HG03558 (cell line): ENCODE results near the gene PRSS36.
"Not testable (repeated sequence)": the region's sequence is repeated elsewhere in the genome, so short reads cannot be mapped to it uniquely, and the experiment has no call there.

ENCODE experiments used
- ATAC-seq: cut with Tn5 transposase; IDR thresholded peaks from one replicate; pipeline ENCODE4 v1.9.1; 2021; ENCODE audit warnings: moderate number of reproducible peaks; ENCODE audit not compliant: unreplicated experiment; ENCODE audit errors: extremely low read depth

The PRSS36 gene

GRCh38 chr16:31143011-31143693 lies 6.7 kb downstream of the PRSS36 start:
- ATAC-seq: no peak

DNA sequence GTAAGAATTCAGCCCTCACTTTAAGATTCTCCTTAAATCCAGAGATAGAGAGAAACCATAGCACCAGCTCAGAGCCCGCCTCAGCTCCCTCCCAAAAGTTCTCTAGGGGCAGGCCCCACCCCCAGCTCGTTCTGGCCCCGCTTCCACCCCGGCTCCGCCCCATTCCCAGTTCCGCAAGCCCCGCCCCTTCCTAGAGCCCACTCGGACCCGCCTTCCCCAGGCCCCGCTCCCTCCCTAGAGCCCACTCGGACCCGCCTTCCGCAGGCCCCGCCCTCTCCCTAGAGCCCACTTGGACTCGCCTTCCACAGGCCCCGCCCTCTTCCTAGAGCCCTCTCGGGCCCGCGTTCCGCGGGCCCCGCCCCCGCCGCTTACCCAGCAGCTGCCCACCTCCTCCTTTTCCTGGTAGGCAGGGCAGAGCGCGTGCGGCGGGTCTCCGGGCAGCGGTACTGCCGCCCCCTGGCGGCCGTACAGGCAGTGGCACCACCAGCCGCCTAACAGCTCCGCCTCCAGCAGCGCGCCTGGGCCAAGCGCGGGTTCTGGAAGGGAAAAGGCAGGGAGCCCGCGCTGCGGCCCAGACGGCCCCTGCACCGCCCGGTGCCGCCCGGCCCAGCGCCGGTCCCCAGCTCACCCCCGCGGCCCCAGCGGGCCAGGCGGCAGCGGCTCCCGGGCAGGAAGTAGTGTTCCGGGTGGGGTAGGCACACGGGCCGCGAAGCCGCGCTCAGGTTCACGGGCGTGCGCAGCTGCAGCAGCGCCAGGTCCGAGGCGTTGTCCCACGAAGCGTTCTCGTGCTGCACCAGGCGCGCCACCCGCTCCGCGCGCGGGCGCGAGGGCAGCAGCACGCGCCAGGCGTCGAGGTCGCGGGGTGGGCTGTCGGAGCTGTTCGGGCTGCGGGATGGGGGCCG lies 7.5 kb downstream of the PRSS36 start:
- ATAC-seq: peak; percentile 73

GRCh38 chr16:31141489-31142108 lies 8.3 kb downstream of the PRSS36 start:
- no peak for ATAC-seq

DNA sequence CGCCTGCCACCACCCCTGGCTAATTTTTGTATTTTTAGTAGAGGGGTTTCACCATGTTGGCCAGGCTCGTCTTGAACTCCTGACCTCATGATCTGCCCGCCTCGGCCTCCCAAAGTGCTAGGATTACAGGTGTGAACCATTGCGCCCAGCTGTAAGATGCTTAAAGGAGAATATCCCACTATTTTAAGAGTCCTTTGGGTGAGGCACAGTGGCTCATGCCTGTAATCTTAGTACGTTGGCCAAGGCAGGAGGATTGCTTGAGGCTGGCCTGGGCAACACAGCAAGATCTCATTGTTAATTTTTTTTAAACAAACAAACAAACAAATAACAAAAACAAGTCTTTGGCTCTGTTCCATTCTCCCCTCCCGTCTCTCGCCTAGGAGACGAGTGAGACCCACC lies 8.8 kb downstream of the PRSS36 start:
- not testable (repeated sequence) for ATAC-seq

- no peak for ATAC-seq
Measured at GRCh38 chr16:31138621-31139578, 11.0 kb downstream of the PRSS36 start.

GRCh38 chr16:31136822-31137499 lies 12.9 kb downstream of the PRSS36 start:
- ATAC-seq: not testable (repeated sequence)

- ATAC-seq: no peak
Measured at GRCh38 chr16:31136287-31136662, 13.6 kb downstream of the PRSS36 start.

DNA sequence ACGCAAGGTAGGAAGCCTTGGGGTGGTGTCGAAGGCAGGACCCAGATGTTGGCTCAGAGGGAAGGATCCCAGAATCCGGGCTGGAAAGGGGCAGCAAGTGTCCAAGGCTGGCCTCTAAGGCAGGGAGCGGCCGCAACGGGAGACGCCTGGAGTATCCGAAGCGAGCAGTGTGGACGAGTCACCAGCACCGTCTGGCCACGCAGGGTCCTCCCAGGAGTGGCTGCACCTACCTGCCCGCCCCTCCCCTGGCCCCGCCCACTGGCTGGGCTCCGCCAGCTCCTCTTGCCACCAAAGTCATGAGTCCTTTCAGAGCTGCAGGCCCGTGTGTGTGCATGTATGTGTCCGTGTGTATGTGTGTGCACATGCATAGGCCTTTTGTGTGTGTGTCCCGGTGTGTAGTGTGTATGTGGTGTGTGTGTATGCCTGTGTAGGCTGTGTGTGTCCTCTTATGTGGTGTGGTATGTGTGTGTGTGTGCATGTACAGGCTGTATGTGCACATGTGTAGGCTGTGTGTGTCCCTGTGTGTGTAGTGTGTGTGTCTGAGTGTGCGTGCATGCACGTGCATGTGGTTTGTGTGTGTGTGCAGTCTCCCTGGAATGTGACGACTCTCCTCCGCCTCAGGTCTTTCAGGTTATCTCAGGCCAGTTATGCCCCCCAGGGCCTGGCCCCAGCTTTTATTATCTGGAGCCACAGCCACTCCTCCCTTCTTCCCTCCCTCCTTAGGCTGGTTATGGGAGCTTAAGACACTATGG lies 14.2 kb downstream of the PRSS36 start, which contains the start of gene PRSS8:
PRSS8 (minus strand) TSS at position 193 of the 752 bp plus-strand sequence. CDS start 229 bp downstream, outside the sequence.
- no peak for ATAC-seq

GRCh38 chr16:31134625-31135534 lies 15.0 kb downstream of the PRSS36 start:
- no peak for ATAC-seq

GRCh38 chr16:31134091-31134571 lies 15.7 kb downstream of the PRSS36 start:
- ATAC-seq: no peak

GRCh38 chr16:31133046-31133501 lies 16.8 kb downstream of the PRSS36 start:
- no peak for ATAC-seq

DNA sequence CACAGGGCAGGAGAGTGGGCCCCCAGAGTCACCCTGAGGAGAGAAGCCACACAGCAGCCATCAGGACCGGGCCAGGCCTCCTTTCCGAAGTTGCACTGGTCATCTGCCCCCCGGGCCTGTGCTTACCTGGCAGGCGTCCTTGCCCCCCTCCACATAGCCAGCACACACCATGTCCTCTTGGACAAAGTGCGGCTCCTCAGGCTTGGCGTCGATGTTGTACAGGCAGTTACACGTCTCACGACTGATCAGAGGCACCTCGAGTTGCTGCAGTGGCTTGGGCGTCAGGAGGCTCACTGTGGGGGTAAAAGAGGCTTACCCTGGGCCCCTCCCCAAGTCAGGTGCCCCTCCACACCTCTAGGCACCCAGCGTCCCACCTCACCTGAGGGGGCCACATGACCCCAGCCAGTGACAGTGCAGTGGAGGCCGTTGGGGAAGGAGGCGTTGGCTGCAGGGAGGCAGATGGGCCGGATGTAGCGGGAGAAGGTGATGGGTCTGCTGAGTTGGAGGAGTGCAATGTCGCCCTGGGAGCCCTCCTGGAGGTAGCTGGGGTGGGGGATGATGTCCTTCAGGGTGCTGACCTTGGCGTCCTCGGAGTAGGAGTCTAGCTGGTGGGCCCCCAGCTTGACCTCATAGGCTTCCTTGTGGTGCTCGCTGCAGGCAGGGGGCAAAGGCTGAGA lies 17.4 kb downstream of the PRSS36 start:
- ATAC-seq: no peak

DNA sequence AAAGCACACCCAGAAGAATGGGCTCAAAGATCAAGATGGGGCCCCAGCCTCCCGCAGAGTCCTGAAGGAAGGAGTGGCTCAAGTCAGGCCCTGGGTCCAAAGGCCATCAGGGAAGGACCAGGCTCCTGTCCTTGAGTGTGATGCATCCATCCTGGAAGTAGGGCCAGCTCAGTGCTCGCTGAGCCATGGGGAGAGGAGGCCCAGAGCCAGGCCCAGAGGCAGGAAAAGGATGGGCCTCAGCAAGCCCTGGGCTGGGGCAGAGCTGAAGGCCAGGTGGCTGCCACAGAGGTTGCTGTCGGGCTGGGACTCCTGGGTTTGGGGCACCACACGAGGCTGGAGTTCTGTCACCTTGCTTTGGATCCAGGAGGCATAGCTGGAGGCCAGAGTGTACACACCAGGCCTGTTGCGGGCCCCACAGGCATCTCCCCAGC lies 18.0 kb downstream of the PRSS36 start:
- no peak for ATAC-seq

GRCh38 chr16:31131416-31131815 lies 18.4 kb downstream of the PRSS36 start:
- ATAC-seq: no peak

DNA sequence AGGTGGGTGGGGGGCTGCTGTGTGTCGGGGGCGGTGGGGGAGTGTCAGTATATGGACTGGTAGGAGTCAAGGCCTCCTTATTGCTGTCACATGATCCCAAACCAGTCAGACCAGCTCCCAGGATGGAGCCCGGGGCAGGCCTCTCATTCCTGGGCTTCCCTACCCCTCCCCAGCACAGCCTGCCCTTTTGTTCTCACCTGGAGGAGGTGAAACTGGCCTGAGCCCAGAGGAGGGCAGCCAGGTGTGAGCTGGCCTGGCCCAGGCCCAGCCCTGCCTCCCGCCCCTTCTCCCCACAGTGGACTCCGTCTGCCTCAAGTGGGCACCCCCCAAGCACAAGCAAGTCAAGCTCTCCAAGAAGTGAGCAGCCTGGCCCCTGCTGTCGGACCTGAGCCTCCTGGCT lies 19.0 kb downstream of the PRSS36 start:
- no peak for ATAC-seq

DNA sequence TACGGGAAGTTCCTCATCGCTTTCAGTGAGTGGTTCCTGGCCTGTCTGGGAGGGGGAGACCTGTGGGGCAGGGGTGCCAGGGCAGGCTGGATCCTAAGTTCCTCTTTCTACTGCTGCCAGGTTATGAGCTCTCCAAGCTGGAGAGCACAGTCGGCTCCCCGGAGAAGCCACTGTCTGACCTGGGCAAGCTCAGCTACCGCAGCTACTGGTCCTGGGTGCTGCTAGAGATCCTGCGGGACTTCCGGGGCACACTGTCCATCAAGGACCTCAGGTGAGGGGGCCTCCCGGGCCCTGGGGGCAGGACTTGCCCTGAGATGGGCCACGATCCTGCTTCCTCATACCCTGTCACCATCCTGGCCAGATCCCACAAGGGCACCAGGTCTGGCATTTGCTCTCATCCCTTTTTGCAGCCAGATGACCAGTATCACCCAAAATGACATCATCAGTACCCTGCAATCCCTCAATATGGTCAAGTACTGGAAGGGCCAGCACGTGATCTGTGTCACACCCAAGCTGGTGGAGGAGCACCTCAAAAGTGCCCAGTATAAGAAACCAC lies 19.5 kb downstream of the PRSS36 start:
- ATAC-seq: no peak
